Chondrocyte (in vitro differentiated cells): Measurements from ENCODE around the gene COL12A1. TPM values are rescaled to one million over a fixed set of nuclear protein-coding genes. Genes with fewer than 3 reads are reported as not detected.

Experiments used
- DNase-seq: peaks from one replicate; pipeline ENCODE4 v3.0.0; 2021; ENCODE audit warnings: mixed read lengths, low spot score
- H3K27ac Mint-ChIP-seq: one replicate; pipeline ENCODE4 v1.8.0; 2021; ENCODE audit warnings: mild to moderate bottlenecking, moderate library complexity, mixed read lengths; ENCODE audit not compliant: unreplicated experiment
- H3K27me3 Mint-ChIP-seq: 2 replicates; pipeline ENCODE4 v1.8.0; 2021; ENCODE audit warnings: low read depth, mixed read lengths
- H3K36me3 Mint-ChIP-seq: 2 replicates; pipeline ENCODE4 v1.8.0; 2021; ENCODE audit warnings: low read depth, mixed read lengths
- H3K4me1 Mint-ChIP-seq: 2 replicates; pipeline ENCODE4 v1.8.0; 2021; ENCODE audit warnings: low read depth, mild to moderate bottlenecking, mixed read lengths
- H3K4me3 Mint-ChIP-seq: one replicate; pipeline ENCODE4 v1.8.0; 2021; ENCODE audit warnings: mild to moderate bottlenecking, moderate library complexity, mixed read lengths; ENCODE audit not compliant: unreplicated experiment
- H3K9me3 Mint-ChIP-seq: 2 replicates; pipeline ENCODE4 v1.8.0; 2021; ENCODE audit warnings: low read depth, mixed read lengths
- CTCF ChIP-seq: fragments of 200-600 bp; sonication (generic); IDR thresholded peaks from 2 replicates; pipeline ENCODE4 v1.5.0; 2021; ENCODE audit warnings: antibody characterized with exemption, mild to moderate bottlenecking, moderate library complexity
- total RNA-seq: library from RNA; stranded (reverse); gene quantifications from 3 replicates; pipeline ENCODE4 v1.2.1, GENCODE V29; 2021

The COL12A1 gene
- total RNA-seq, 1 donor from 2014 or later = 2,073 TPM

DNA sequence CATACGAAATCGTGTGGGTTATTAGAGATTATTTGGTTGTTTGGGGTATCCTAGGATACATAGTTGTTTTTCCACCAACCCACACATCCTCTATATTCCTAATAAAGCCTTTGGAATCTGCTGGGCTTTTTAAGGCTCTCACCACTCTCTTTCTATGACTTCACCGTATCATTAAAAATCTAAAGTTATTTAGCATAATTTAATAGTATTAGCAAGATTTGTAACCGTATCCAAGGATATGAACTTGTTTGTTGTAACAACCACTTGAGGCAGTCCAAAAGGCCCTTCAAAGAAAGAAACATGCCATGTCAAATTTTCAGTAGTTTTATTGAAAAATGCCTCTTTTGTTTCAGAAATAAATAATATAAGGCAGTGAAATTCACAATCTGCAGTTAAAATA is 121.8 kb downstream of the COL12A1 start:
- Mint-ChIP-seq H3K27me3 (no peaks in the 10 kb centered on the region), H3K4me3 (no peak overlapping the region), H3K9me3 (no peaks in the 10 kb centered on the region), H3K4me1 (peaks cover 72% of the 10 kb centered on the region), H3K36me3 (peaks cover 69% of the 10 kb centered on the region), H3K27ac (peak overlapping the region; percentile 43)
- no peak for TF ChIP-seq CTCF
- DNase-seq = no peak

GRCh38 chr6:75081921-75082320 is 123.9 kb downstream of the COL12A1 start:
- Mint-ChIP-seq H3K4me3 (no peak overlapping the region), H3K36me3 (peaks cover 56% of the 10 kb centered on the region), H3K27me3 (no peaks in the 10 kb centered on the region), H3K27ac (no peak overlapping the region), H3K4me1 (peaks cover 79% of the 10 kb centered on the region), H3K9me3 (no peaks in the 10 kb centered on the region)
- TF ChIP-seq CTCF = no peak
- DNase-seq = no peak

GRCh38 chr6:75081047-75081446 is 124.8 kb downstream of the COL12A1 start:
- H3K27ac Mint-ChIP-seq = peak overlapping the region; percentile 55
- H3K27me3 Mint-ChIP-seq = no peaks in the 10 kb centered on the region
- no peak for TF ChIP-seq CTCF
- H3K4me3 Mint-ChIP-seq = no peak overlapping the region
- no peaks in the 10 kb centered on the region for H3K9me3 Mint-ChIP-seq
- DNase-seq = no peak
- peaks cover 53% of the 10 kb centered on the region for H3K36me3 Mint-ChIP-seq
- H3K4me1 Mint-ChIP-seq = peaks cover 79% of the 10 kb centered on the region

- H3K4me3 Mint-ChIP-seq = no peak overlapping the region
- TF ChIP-seq CTCF = no peak
- no peaks in the 10 kb centered on the region for H3K27me3 Mint-ChIP-seq
- peak overlapping the region; percentile 14 for H3K27ac Mint-ChIP-seq
- peaks cover 46% of the 10 kb centered on the region for H3K36me3 Mint-ChIP-seq
- no peaks in the 10 kb centered on the region for H3K9me3 Mint-ChIP-seq
- peaks cover 72% of the 10 kb centered on the region for H3K4me1 Mint-ChIP-seq
- DNase-seq = no peak
These were observed 126.3 kb downstream of the COL12A1 start for GRCh38 chr6:75079589-75079988.

GRCh38 chr6:75077701-75078100 is 128.2 kb downstream of the COL12A1 start:
- no peaks in the 10 kb centered on the region for H3K27me3 Mint-ChIP-seq
- H3K27ac Mint-ChIP-seq = peak overlapping the region; percentile 74
- no peak for DNase-seq
- peaks cover 32% of the 10 kb centered on the region for H3K36me3 Mint-ChIP-seq
- no peaks in the 10 kb centered on the region for H3K9me3 Mint-ChIP-seq
- no peak overlapping the region for H3K4me3 Mint-ChIP-seq
- peaks cover 64% of the 10 kb centered on the region for H3K4me1 Mint-ChIP-seq
- TF ChIP-seq CTCF = no peak
